Measurements from ENCODE around the gene SHCBP1L.

SHCBP1L gene

GRCh38 chr1:182851825-182852224 lies 101.1 kb downstream of the SHCBP1L start:
- TF ChIP-seq TCF12 (IDR thresholded peaks at IDR 0.05; ENCODE audit: low read depth) = no peak
- no peak for TF ChIP-seq ZBTB7A (IDR thresholded peaks at IDR 0.05; ENCODE audit: low read depth)
- TF ChIP-seq NFIC (IDR thresholded peaks at IDR 0.05) = no peak
- no peak for TF ChIP-seq EGR1 (IDR thresholded peaks at IDR 0.05)
- TF ChIP-seq, protein P1, sequence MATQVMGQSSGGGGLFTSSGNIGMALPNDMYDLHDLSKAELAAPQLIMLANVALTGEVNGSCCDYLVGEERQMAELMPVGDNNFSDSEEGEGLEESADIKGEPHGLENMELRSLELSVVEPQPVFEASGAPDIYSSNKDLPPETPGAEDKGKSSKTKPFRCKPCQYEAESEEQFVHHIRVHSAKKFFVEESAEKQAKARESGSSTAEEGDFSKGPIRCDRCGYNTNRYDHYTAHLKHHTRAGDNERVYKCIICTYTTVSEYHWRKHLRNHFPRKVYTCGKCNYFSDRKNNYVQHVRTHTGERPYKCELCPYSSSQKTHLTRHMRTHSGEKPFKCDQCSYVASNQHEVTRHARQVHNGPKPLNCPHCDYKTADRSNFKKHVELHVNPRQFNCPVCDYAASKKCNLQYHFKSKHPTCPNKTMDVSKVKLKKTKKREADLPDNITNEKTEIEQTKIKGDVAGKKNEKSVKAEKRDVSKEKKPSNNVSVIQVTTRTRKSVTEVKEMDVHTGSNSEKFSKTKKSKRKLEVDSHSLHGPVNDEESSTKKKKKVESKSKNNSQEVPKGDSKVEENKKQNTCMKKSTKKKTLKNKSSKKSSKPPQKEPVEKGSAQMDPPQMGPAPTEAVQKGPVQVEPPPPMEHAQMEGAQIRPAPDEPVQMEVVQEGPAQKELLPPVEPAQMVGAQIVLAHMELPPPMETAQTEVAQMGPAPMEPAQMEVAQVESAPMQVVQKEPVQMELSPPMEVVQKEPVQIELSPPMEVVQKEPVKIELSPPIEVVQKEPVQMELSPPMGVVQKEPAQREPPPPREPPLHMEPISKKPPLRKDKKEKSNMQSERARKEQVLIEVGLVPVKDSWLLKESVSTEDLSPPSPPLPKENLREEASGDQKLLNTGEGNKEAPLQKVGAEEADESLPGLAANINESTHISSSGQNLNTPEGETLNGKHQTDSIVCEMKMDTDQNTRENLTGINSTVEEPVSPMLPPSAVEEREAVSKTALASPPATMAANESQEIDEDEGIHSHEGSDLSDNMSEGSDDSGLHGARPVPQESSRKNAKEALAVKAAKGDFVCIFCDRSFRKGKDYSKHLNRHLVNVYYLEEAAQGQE (IDR thresholded peaks at IDR 0.05; ENCODE audit: low read depth) = no peak
- no peak for TF ChIP-seq CREB1 (IDR thresholded peaks at IDR 0.05; ENCODE audit: low read depth)
- no peak for TF ChIP-seq FOXM1 (IDR thresholded peaks at IDR 0.05; ENCODE audit: borderline replicate concordance, low read depth)
- no peak for TF ChIP-seq TEAD4 (IDR thresholded peaks at IDR 0.05)
- TF ChIP-seq CEBPB (IDR thresholded peaks at IDR 0.05) = no peak
- TF ChIP-seq TAF1 (IDR thresholded peaks at IDR 0.05; ENCODE audit: low read depth) = no peak
- TF ChIP-seq, protein P2, sequence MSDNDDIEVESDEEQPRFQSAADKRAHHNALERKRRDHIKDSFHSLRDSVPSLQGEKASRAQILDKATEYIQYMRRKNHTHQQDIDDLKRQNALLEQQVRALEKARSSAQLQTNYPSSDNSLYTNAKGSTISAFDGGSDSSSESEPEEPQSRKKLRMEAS (IDR thresholded peaks at IDR 0.05) = no peak
- no peak for TF ChIP-seq YY1 (IDR thresholded peaks at IDR 0.05; ENCODE audit: low read depth)
- no peak for TF ChIP-seq USF1 (IDR thresholded peaks at IDR 0.05)
- TF ChIP-seq RAD21 (IDR thresholded peaks at IDR 0.05; ENCODE audit: low read depth) = no peak

DNA sequence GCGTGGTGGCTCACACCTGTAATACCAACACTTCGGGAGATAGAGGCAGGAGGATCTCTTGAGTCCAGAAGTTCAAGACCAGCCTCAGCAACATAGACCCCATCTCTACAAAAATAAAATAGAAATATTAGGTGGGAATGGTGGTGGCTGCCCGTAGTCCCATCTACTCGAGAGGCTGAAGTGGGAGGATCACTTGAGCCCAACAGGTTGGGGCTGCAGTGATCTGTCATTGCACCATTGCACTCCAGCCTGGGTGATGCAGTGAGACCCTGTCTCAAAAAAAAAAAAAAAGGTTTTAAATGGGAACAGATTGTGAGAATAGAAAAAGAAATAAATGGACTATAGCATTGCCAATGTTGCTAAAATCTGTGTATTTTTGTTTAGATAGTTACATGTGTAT lies 102.6 kb downstream of the SHCBP1L start:
- no peak for TF ChIP-seq TAF1 (IDR thresholded peaks at IDR 0.05; ENCODE audit: low read depth)
- no peak for TF ChIP-seq RAD21 (IDR thresholded peaks at IDR 0.05; ENCODE audit: low read depth)
- no peak for TF ChIP-seq FOXM1 (IDR thresholded peaks at IDR 0.05; ENCODE audit: borderline replicate concordance, low read depth)
- TF ChIP-seq ZBTB7A (IDR thresholded peaks at IDR 0.05; ENCODE audit: low read depth) = no peak
- no peak for TF ChIP-seq NFIC (IDR thresholded peaks at IDR 0.05)
- no peak for TF ChIP-seq TCF12 (IDR thresholded peaks at IDR 0.05; ENCODE audit: low read depth)
- no peak for TF ChIP-seq TEAD4 (IDR thresholded peaks at IDR 0.05)
- TF ChIP-seq CREB1 (IDR thresholded peaks at IDR 0.05; ENCODE audit: low read depth) = no peak
- TF ChIP-seq EP300 (IDR thresholded peaks at IDR 0.05; ENCODE audit: borderline replicate concordance) = no peak
- no peak for TF ChIP-seq EGR1 (IDR thresholded peaks at IDR 0.05)
- TF ChIP-seq, protein P2 (IDR thresholded peaks at IDR 0.05) = no peak
- no peak for TF ChIP-seq CEBPB (IDR thresholded peaks at IDR 0.05)
- no peak for TF ChIP-seq YY1 (IDR thresholded peaks at IDR 0.05; ENCODE audit: low read depth)
- TF ChIP-seq USF1 (IDR thresholded peaks at IDR 0.05) = no peak
- TF ChIP-seq, protein P1 (IDR thresholded peaks at IDR 0.05; ENCODE audit: low read depth) = no peak

All from Ishikawa (cell line).